Mucosa of stomach (tissue), 1 donor: ENCODE measurements around the gene TMPRSS6.

Experiments used
- H3K27me3 ChIP-seq: one replicate; pipeline ENCODE4 v1.7.0; 2013; ENCODE audit warnings: mild to moderate bottlenecking, low read length; ENCODE audit not compliant: control insufficient read depth, insufficient read depth
- H3K36me3 ChIP-seq: one replicate; pipeline ENCODE4 v1.7.0; 2013; ENCODE audit warnings: low read length; ENCODE audit not compliant: control insufficient read depth, insufficient read depth
- H3K4me1 ChIP-seq: one replicate; pipeline ENCODE4 v1.7.0; 2013; ENCODE audit warnings: mild to moderate bottlenecking, low read length; ENCODE audit not compliant: control insufficient read depth, insufficient read depth
- H3K4me3 ChIP-seq: one replicate; pipeline ENCODE4 v1.7.0; 2013; ENCODE audit warnings: low read length
- H3K9ac ChIP-seq: one replicate; pipeline ENCODE4 v1.7.0; 2013; ENCODE audit warnings: mild to moderate bottlenecking, low read length, moderate library complexity
- H3K9me3 ChIP-seq: one replicate; pipeline ENCODE4 v1.7.0; 2013; ENCODE audit warnings: mild to moderate bottlenecking, low read length, moderate library complexity; ENCODE audit not compliant: control insufficient read depth
- donor health status: Pancreatic carcinoma.

Gene TMPRSS6

DNA sequence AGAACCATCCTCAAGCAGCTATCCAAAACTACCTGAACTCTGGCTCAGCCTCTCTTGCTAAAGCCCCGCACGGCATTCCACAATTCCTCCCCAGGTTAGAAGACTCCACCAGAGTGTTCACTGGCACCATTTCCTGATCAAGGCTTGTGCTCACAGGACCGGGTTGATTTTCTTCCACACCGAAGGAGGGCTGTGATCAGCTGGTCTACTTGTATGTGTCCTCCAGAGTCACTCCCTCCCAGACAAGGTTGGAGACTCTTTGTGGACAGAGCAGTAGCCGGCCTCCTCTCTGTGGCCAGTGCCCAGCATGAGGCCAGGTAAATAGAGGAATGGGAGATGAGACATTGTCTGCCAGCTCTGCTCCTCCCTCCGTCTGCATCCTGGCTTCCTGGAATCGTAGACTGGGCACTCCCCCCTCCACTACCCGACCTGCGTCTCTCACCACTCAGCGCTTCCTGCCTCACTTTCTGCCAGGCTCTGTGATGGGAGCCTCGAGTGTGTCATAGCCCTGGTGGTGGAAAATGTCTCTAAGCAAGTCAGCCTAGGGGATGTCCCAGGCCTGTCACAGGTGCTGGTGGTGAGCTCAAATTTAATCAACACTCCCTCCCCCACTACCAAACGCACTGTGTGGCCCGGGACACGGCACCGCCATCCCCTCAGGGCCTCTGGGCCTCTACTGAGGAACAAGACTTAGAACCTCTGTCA, 12.5 kb upstream of the TMPRSS6 start:
- no peak overlapping the region for H3K4me3 ChIP-seq
- no peaks in the 10 kb centered on the region for H3K27me3 ChIP-seq
- H3K9me3 ChIP-seq, result no peaks in the 10 kb centered on the region
- H3K4me1 ChIP-seq, result no peaks in the 10 kb centered on the region
- H3K36me3 ChIP-seq, result no peaks in the 10 kb centered on the region
- H3K9ac ChIP-seq, result no peak overlapping the region

DNA sequence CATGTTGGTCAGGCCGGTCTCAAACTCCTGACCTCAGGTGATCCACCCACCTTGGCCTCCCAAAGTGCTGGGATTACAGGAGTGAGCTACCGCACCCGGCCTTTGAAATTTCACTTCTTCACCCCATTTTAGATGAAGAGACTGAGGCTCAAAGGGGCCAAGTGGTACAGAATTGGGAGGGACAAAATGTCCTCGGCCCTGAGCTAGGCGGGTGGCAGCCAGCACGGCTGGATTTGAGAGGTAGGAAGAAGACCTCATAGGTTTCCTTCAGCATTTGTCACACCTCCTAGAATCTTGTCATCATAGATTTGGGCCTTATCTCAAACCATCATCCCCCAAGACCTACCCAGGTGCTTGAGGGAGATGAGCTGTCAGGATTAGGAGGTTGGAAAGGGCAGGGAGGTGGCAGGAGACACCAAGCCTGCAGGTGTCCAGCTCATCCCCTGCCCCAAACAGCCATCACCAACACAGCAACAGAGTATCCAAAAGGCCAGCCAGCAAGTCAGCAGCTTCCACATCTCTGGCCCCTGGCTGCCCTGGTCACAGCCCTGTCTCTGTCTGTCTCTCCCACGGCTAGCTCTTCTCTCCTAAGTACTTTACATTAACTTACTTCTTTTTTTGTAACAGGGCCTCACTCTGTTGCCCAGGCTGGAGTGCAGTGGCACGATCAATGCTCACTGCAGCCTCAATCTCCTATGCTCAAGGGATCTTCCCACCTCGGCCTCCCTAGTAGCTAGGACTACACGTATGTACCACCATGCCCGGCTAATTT, 11.2 kb upstream of the TMPRSS6 start:
- Histone ChIP-seq H3K4me3 (no peak overlapping the region), H3K9ac (no peak overlapping the region), H3K36me3 (no peaks in the 10 kb centered on the region), H3K9me3 (no peaks in the 10 kb centered on the region), H3K4me1 (no peaks in the 10 kb centered on the region), H3K27me3 (no peaks in the 10 kb centered on the region)

DNA sequence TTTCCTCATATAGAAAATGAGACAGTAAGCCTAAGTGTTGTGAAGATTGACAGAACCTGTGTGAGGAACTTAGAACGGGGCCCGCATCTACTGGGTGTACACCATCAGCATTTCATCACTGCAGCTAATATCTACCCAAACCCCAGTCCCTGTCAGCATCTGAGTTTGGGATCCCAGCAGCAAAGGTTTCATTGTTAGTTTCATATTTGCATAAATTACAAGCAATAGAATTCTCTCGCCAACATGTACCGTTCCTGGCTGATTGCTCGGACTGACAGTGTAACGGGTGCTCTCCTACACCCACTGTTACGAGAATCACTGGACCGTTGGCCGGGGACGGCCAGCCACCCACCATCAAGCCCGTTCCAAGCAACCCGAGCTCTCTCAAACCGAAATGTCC, 10.4 kb upstream of the TMPRSS6 start:
- H3K36me3 ChIP-seq, result no peaks in the 10 kb centered on the region
- H3K9ac ChIP-seq, result no peak overlapping the region
- H3K27me3 ChIP-seq, result no peaks in the 10 kb centered on the region
- no peak overlapping the region for H3K4me3 ChIP-seq
- H3K9me3 ChIP-seq, result no peaks in the 10 kb centered on the region
- H3K4me1 ChIP-seq, result no peaks in the 10 kb centered on the region

DNA sequence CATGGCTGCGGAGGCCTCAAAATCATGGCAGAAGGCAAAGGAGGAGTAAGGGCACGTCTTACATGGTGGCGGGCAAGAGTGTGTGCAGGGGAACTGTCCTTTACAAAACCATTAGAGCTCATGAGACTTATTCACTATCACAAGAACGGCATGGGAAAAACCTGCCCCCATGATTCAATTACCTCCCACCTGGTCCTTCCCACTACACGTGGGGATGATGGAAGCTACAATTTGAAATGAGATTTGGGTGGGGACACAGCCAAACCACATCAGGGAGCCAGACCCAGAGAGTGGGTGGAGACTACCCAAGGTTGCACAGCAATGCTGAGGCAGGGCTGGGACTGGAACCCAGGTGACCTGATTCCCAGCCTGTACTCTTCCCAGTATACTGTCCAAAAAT, 8.6 kb upstream of the TMPRSS6 start:
- Histone ChIP-seq H3K4me1 (no peaks in the 10 kb centered on the region), H3K9me3 (no peaks in the 10 kb centered on the region), H3K27me3 (peaks cover 4% of the 10 kb centered on the region), H3K36me3 (no peaks in the 10 kb centered on the region), H3K9ac (no peak overlapping the region), H3K4me3 (no peak overlapping the region)

DNA sequence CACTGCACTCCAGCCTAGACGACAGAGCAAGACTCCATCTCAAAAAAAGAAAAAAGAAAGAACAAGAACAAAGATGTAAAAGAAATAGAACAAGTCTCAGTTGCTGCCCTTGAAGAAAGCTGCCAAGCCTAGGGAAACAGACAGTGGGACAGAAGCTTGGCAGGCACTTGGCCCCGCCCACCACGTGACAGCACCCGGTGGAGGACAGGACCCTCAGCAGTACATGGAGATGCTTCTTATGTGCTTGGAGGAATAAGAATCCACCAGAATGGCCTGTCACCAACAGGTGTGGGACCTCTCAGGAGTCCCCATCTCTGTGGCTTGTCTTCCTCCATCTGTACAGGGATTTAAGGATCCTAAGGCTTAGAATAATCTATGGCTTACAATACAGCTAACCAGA, 7.6 kb upstream of the TMPRSS6 start:
- Histone ChIP-seq H3K4me1 (no peaks in the 10 kb centered on the region), H3K9me3 (no peaks in the 10 kb centered on the region), H3K4me3 (no peak overlapping the region), H3K9ac (no peak overlapping the region), H3K36me3 (no peaks in the 10 kb centered on the region), H3K27me3 (peaks cover 4% of the 10 kb centered on the region)

DNA sequence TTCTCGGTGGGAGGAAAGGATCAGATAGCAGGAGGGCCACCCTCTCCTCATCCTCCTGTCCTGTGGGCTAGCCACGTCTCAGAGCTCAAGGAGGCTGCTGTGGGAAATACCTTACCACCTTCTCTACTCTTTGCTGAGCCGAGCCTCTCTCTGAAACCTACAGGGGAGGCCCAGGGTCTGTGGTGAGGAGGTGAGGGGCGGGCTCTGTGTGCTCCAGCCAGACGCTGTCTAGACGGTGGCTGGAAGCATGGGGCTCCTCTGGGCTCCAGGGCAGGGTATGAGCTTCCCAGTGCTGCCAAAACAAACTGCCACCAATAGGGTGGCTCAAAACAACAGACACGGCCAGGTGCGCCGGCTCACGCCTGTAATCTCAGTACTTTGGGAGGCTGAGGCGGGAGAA, 5.5 kb upstream of the TMPRSS6 start:
- Histone ChIP-seq H3K4me1 (no peaks in the 10 kb centered on the region), H3K27me3 (peaks cover 4% of the 10 kb centered on the region), H3K4me3 (no peak overlapping the region), H3K9me3 (no peaks in the 10 kb centered on the region), H3K9ac (no peak overlapping the region), H3K36me3 (no peaks in the 10 kb centered on the region)

DNA sequence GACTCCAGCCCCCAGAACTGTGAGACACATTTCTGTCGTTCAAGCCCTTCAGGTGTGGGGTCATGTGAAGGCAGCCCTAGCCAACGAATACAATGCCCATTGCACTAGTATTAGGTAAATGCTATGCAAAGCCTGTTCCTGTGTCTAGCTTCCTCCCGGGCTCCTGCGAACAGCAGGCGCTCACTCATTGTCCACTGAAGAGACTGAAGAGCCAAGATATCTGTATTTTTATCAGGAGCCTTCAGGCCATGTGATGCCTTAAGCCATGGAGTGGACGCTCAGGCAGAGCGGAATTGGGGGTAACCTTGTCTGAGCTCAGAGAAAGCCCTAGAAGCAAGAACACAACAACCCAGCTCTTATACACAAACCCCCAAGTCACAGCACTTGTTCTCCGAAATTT, 4.2 kb upstream of the TMPRSS6 start:
- no peak overlapping the region for H3K4me3 ChIP-seq
- peaks cover 4% of the 10 kb centered on the region for H3K27me3 ChIP-seq

DNA sequence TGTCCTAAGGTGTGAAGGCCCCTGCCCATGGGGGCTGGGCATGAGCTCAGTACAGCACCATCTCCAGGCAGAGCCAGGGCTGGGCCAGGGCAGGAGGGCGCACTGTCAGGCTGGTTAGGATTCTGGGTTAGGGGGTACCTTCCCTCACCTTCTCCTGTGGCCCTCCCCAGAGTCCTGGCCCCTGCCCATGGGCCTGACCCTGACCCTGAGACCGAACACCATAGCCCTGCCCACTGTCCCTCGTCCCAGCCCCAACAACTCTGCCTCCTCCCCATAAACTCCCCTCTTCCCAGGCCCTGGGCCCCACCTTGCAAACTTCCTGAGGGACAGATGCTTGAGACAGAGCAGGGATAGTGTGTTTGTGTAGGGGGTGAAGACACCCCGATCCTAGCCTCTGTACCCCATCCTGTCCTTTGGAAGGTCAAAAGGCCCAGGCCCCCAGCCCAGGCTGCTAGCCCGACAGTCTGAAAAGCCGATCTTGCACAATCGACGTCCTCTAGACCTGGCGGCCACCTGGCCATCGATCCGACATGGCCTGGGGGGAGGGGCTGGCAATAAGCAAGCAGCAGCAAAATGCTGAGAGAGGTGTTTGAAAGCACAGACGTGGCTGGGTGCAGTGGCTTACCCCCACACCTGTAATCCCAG, 2.7 kb upstream of the TMPRSS6 start:
- Histone ChIP-seq H3K4me1 (peaks cover 14% of the 10 kb centered on the region), H3K36me3 (no peaks in the 10 kb centered on the region), H3K27me3 (peaks cover 4% of the 10 kb centered on the region), H3K4me3 (no peak overlapping the region), H3K9ac (no peak overlapping the region), H3K9me3 (no peaks in the 10 kb centered on the region)

More for the DNA sequence above, 4.2 kb upstream of the TMPRSS6 start:
- Histone ChIP-seq H3K36me3 (no peaks in the 10 kb centered on the region), H3K9ac (no peak overlapping the region), H3K4me1 (peaks cover 10% of the 10 kb centered on the region), H3K9me3 (no peaks in the 10 kb centered on the region)

DNA sequence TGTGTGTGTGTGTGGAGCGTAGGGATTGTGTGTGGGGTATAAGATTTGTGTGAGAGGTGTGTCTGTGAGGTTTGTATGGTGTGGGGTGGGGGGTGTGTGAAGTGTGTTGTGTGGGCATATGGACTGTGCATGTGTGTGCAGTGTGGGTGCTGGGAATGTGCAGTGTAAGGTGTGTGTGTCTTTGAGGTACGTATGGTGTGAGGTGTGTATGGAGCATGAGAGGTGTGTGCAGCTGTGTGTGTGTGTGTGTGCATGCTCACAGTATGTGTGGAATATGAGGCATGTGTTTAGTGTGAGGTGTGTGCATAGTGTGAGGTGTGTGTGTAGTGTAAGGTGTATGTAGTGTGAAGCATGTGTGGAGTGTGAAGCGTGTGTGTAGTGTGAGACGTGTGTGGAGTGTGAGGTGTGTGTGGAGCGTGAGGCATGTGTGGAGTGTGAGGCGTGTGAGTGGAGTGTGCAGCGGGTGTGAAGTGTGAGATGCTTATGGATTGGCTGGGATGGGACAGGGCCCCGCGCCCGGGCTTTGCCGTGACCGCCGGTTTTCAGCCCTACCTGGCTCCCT, 1.7 kb upstream of the TMPRSS6 start:
- no peak overlapping the region for H3K9ac ChIP-seq
- no peak overlapping the region for H3K4me3 ChIP-seq
- peaks cover 4% of the 10 kb centered on the region for H3K27me3 ChIP-seq
- H3K9me3 ChIP-seq, result no peaks in the 10 kb centered on the region
- no peaks in the 10 kb centered on the region for H3K36me3 ChIP-seq
- peaks cover 14% of the 10 kb centered on the region for H3K4me1 ChIP-seq

DNA sequence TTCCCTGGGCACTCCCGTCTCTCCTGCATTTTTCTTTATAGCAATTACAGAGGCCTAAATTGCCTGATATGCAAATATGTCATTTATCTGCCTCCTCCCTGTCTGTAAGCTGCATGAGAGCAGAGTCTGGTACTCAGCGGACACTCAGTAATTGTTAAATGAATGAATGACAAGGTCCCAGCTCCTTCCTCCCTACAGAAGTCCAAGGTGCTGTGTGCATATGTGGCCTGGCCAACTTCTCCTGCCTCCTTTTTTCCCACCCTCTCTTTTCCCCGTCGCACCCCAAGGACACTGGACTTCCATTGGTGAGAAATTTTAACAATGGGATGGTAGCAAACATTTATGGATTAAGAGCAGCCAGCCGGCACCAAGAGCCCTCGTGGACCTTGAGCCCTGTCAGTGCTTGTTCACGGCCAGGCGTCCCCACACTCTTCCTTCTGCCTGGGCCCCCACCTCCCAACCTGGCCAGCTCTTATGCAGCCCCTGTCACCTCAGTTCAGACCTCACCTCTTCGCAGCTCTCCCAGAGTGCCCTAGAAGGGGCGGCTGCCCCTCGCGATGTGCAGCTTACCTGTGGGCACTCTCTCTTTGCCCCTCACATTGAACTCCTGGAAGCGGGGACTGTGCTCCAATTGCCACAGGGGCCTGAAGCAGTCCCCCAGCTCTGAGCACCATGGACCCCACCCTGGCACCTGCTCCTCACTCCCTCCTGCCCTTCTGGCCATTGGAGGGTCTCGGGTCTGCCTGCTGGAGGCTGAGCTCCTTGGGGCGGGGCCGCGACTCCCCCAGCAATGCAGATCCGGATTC, 1.5 kb downstream of the TMPRSS6 start:
- Histone ChIP-seq H3K4me1 (peaks cover 14% of the 10 kb centered on the region), H3K27me3 (no peaks in the 10 kb centered on the region), H3K9ac (no peak overlapping the region), H3K9me3 (no peaks in the 10 kb centered on the region), H3K4me3 (no peak overlapping the region), H3K36me3 (no peaks in the 10 kb centered on the region)

DNA sequence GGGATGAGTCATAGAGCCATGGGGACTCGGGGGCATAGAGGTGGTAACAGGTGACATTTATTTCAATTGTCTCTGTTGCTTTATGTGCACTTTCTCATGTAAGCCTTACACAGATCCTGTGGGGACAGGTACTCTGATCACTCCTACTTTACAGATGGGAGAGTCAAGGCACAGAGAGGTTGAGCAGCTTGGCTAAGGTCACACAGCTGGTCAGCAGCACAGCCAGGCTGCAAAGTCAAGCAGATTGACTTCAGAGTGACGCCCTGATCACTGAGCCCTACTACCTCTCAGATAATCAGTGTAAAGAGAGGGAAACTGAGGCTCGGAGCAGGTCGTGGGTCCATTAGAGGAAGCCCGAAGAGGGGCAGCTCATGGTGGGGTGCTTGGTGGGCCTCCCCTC, 3.5 kb downstream of the TMPRSS6 start:
- Histone ChIP-seq H3K36me3 (no peaks in the 10 kb centered on the region), H3K9ac (no peak overlapping the region), H3K27me3 (peaks cover 3% of the 10 kb centered on the region), H3K9me3 (no peaks in the 10 kb centered on the region), H3K4me3 (no peak overlapping the region), H3K4me1 (peaks cover 22% of the 10 kb centered on the region)
